Stimulated activated CD4-positive, alpha-beta T cell treated with anti-CD3 and anti-CD28 coated beads, Interleukin-12 subunit alpha, Interleukin-12 subunit beta, amount 100 ng/mL, for 48 hours (primary cell): Measurements from ENCODE around the gene CDC14C.

Experiments used
- DNase-seq, 3 donors: peaks; one replicate each; pipeline ENCODE4 v3.0.0-alpha.2; 2020; ENCODE audit warnings: low read depth in 2 of 3, low spot score in 1 of 3

CDC14C gene

DNA sequence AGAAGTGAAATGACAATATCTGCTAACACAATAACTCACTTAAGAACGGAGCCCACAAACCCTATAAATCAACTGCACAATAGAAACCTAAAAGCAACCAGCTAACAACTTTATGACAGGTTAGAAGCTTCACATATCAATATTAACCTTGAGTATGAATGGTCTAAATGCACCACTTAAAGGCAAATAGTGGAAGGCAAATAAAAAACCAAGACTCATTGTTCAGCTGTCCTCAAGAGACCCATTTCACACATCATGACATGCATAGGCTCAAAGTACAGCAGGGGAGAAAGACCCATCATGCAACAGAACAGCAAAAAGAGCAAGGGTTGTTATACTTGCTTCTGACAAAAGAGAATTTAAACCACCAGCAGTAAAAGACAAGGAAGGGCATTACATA is 46.8 kb downstream of the CDC14C start:
- DNase-seq: no peak

DNA sequence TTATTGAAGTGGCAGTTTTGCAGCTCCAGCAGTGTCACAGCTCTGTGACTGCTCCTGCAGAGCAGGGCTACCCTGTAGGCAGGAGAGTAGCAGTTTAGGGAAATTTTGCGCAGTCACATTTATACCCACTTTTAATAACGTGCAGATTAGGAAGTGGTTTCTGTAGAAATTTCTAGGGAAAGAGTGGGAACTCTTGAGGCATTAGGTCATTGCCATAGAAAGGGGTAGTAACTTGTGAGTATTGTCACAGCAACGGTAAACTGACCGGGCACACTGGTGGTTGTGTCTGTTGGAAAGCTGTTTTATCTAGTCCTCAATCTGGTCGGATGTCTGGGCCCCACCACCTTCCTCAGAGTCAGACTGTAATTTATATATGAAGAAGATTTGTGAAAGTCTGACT is 51.9 kb downstream of the CDC14C start:
- DNase-seq: no peak

DNA sequence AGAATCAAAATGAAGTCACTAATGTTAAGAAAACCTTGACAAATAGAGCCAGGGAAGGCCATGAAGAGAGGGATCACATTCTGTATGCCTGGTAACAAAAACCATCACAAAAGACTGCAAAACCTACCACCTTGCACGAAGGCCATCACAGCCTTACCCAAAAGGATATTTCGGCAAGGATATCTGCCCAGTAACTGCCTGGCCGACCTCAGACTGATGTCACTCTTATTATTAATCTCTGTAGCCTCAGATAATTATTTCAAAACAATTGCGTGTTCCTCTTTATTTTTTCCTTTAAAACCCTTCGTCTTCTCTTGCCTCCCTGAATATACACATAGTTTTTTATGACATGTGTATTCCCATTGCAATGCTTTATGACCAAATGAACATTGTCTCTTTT is 52.5 kb downstream of the CDC14C start:
- DNase-seq: no peak
